ENCODE results near the gene CADM2. TPM values are rescaled to one million over a fixed set of nuclear protein-coding genes. Genes with fewer than 3 reads are reported as not detected.
A peak's percentile ranks its signal among the peaks of the same experiment; 100 is the strongest.

Gene CADM2
- total RNA-seq, 1 experiment from 2014 or later: 1.3 TPM

GRCh38 chr3:85790445-85791030 is 831.7 kb downstream of the CADM2 start:
- intact Hi-C loops (cut with micrococcal nuclease; ENCODE audit: unreplicated experiment): no loop called here
- CTCF ChIA-PET: no interaction called here
- Mint-ChIP-seq H3K36me3 (ENCODE audit: insufficient read depth, unreplicated experiment) (no peaks in the 10 kb centered on the region), H3K27ac (ENCODE audit: unreplicated experiment) (no peak overlapping the region), H3K9me3 (ENCODE audit: low read depth, unreplicated experiment) (no peaks in the 10 kb centered on the region), H3K4me1 (ENCODE audit: low read depth, unreplicated experiment) (no peaks in the 10 kb centered on the region), H3K27me3 (ENCODE audit: unreplicated experiment) (no peaks in the 10 kb centered on the region), H3K4me3 (ENCODE audit: low read depth, unreplicated experiment) (no peak overlapping the region)
- no TSS peak for BruUV-seq (replicated peaks)
- no peak for DNase-seq
- TF ChIP-seq, protein P1, sequence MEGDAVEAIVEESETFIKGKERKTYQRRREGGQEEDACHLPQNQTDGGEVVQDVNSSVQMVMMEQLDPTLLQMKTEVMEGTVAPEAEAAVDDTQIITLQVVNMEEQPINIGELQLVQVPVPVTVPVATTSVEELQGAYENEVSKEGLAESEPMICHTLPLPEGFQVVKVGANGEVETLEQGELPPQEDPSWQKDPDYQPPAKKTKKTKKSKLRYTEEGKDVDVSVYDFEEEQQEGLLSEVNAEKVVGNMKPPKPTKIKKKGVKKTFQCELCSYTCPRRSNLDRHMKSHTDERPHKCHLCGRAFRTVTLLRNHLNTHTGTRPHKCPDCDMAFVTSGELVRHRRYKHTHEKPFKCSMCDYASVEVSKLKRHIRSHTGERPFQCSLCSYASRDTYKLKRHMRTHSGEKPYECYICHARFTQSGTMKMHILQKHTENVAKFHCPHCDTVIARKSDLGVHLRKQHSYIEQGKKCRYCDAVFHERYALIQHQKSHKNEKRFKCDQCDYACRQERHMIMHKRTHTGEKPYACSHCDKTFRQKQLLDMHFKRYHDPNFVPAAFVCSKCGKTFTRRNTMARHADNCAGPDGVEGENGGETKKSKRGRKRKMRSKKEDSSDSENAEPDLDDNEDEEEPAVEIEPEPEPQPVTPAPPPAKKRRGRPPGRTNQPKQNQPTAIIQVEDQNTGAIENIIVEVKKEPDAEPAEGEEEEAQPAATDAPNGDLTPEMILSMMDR (IDR thresholded peaks at IDR 0.05; ENCODE audit: unreplicated experiment): no peak

- Mint-ChIP-seq H3K4me1 (ENCODE audit: low read depth, unreplicated experiment) (no peaks in the 10 kb centered on the region), H3K9me3 (ENCODE audit: low read depth, unreplicated experiment) (no peaks in the 10 kb centered on the region), H3K27ac (ENCODE audit: unreplicated experiment) (no peak overlapping the region), H3K27me3 (ENCODE audit: unreplicated experiment) (no peaks in the 10 kb centered on the region), H3K4me3 (ENCODE audit: low read depth, unreplicated experiment) (no peak overlapping the region), H3K36me3 (ENCODE audit: insufficient read depth, unreplicated experiment) (no peaks in the 10 kb centered on the region)
- intact Hi-C loops (cut with micrococcal nuclease; ENCODE audit: unreplicated experiment): no loop called here
- BruUV-seq (replicated peaks): no TSS peak
- no peak for DNase-seq
- TF ChIP-seq, protein P1 (IDR thresholded peaks at IDR 0.05; ENCODE audit: unreplicated experiment): no peak
- CTCF ChIA-PET: no interaction called here
Measured at GRCh38 chr3:85796140-85796539, 837.4 kb downstream of the CADM2 start.

- Mint-ChIP-seq H3K27ac (ENCODE audit: unreplicated experiment) (no peak overlapping the region), H3K27me3 (ENCODE audit: unreplicated experiment) (no peaks in the 10 kb centered on the region), H3K9me3 (ENCODE audit: low read depth, unreplicated experiment) (no peaks in the 10 kb centered on the region), H3K4me3 (ENCODE audit: low read depth, unreplicated experiment) (no peak overlapping the region), H3K36me3 (ENCODE audit: insufficient read depth, unreplicated experiment) (no peaks in the 10 kb centered on the region), H3K4me1 (ENCODE audit: low read depth, unreplicated experiment) (no peaks in the 10 kb centered on the region)
- CTCF ChIA-PET: no interaction called here
- intact Hi-C loops (cut with micrococcal nuclease; ENCODE audit: unreplicated experiment): loop anchor here (5.0 to 10.0 kb wide), 4 partner anchors 223 to 826 kb away; no protein-coding TSS in a partner anchor
- no TSS peak for BruUV-seq (replicated peaks)
- DNase-seq: no peak
- TF ChIP-seq, protein P1 (IDR thresholded peaks at IDR 0.05; ENCODE audit: unreplicated experiment): no peak
Measured at GRCh38 chr3:85800676-85801075, 841.9 kb downstream of the CADM2 start.

DNA sequence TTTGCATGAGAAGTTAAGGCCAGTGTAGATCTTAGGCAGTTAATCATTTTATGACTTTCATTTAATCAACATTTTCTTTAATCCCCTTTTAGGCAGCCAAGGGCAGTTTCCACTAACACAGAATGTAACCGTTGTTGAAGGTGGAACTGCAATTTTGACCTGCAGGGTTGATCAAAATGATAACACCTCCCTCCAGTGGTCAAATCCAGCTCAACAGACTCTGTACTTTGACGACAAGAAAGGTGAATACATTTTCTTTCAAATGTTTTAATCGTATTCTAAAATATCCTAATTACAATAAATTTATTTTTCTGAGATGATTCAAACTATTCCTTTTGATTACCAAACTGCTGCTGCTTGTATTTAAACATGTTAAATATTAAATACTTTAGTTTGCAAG is 843.2 kb downstream of the CADM2 start:
- intact Hi-C loops (cut with micrococcal nuclease; ENCODE audit: unreplicated experiment): loop anchor here (5.0 to 10.0 kb wide), 4 partner anchors 225 to 827 kb away; no protein-coding TSS in a partner anchor
- H3K4me3 Mint-ChIP-seq (ENCODE audit: low read depth, unreplicated experiment): no peak overlapping the region
- BruUV-seq (replicated peaks): no TSS peak

More for the DNA sequence above, 843.2 kb downstream of the CADM2 start:
- Mint-ChIP-seq H3K36me3 (ENCODE audit: insufficient read depth, unreplicated experiment) (no peaks in the 10 kb centered on the region), H3K4me1 (ENCODE audit: low read depth, unreplicated experiment) (no peaks in the 10 kb centered on the region), H3K9me3 (ENCODE audit: low read depth, unreplicated experiment) (no peaks in the 10 kb centered on the region), H3K27ac (ENCODE audit: unreplicated experiment) (no peak overlapping the region), H3K27me3 (ENCODE audit: unreplicated experiment) (no peaks in the 10 kb centered on the region)
- CTCF ChIA-PET: no interaction called here
- TF ChIP-seq, protein P1 (IDR thresholded peaks at IDR 0.05; ENCODE audit: unreplicated experiment): peak; percentile 20
- DNase-seq: peak; percentile 41

Data from Calu3 (cell line).